Osteocyte (in vitro differentiated cells): ENCODE measurements around the gene TMPRSS4. TPM values are rescaled to one million over a fixed set of nuclear protein-coding genes. Genes with fewer than 3 reads are reported as not detected.

ENCODE experiments used
- DNase-seq: peaks from one replicate; pipeline ENCODE4 v3.0.0; 2021; ENCODE audit warnings: mixed read lengths; ENCODE audit not compliant: unreplicated experiment; ENCODE audit errors: extremely low spot score
- H3K27ac Mint-ChIP-seq: one replicate; pipeline ENCODE4 v1.8.0; 2021; ENCODE audit warnings: mild to moderate bottlenecking, mixed read lengths; ENCODE audit not compliant: unreplicated experiment
- H3K27me3 Mint-ChIP-seq: one replicate; pipeline ENCODE4 v1.8.0; 2021; ENCODE audit warnings: mixed read lengths; ENCODE audit not compliant: unreplicated experiment
- H3K36me3 Mint-ChIP-seq: one replicate; pipeline ENCODE4 v1.8.0; 2021; ENCODE audit warnings: mixed read lengths; ENCODE audit not compliant: unreplicated experiment
- H3K4me1 Mint-ChIP-seq: one replicate; pipeline ENCODE4 v1.8.0; 2021; ENCODE audit warnings: mixed read lengths; ENCODE audit not compliant: unreplicated experiment
- H3K4me3 Mint-ChIP-seq: one replicate; pipeline ENCODE4 v1.8.0; 2021; ENCODE audit warnings: mild to moderate bottlenecking, moderate library complexity, mixed read lengths; ENCODE audit not compliant: unreplicated experiment
- H3K9me3 Mint-ChIP-seq: one replicate; pipeline ENCODE4 v1.8.0; 2021; ENCODE audit warnings: mixed read lengths; ENCODE audit not compliant: unreplicated experiment
- CTCF ChIP-seq: fragments of 200-600 bp; sonication (generic); IDR thresholded peaks from 2 replicates; pipeline ENCODE4 v1.5.0; 2021; ENCODE audit warnings: antibody characterized with exemption, mild to moderate bottlenecking, moderate library complexity
- total RNA-seq: library from RNA; stranded (reverse); gene quantifications from 2 replicates; pipeline ENCODE4 v1.2.1, GENCODE V29; 2021

Gene TMPRSS4
- total RNA-seq, 1 donor from 2014 or later = not detected

DNA sequence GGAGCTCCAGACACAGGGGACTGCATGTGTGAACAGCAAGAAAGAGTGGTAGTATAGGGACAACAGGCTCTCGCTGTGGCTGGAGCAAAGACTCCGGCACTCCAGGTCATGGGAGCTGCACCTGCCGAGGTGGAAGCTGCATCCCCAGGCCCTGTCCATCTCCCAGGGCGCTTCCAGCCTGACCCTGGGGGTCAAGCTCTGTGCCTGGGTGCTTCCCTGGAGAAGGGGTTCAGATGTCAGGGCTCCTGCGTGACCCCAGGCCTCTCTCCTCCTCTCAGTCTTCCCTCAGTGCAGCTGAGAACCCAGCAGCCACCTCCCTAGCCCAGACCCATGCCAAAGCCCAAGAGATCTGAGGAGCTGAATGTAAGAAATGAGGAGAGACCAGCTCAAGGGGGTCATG lies 3.4 kb downstream of the TMPRSS4 start:
- no peak overlapping the region for H3K27ac Mint-ChIP-seq
- H3K4me3 Mint-ChIP-seq = no peak overlapping the region
- no peaks in the 10 kb centered on the region for H3K9me3 Mint-ChIP-seq
- no peaks in the 10 kb centered on the region for H3K4me1 Mint-ChIP-seq
- no peak for TF ChIP-seq CTCF
- no peak for DNase-seq
- H3K27me3 Mint-ChIP-seq = peaks cover 36% of the 10 kb centered on the region
- H3K36me3 Mint-ChIP-seq = no peaks in the 10 kb centered on the region

GRCh38 chr11:118081241-118081958 lies 4.5 kb downstream of the TMPRSS4 start:
- H3K4me1 Mint-ChIP-seq = no peaks in the 10 kb centered on the region
- no peak for DNase-seq
- TF ChIP-seq CTCF = no peak
- H3K36me3 Mint-ChIP-seq = no peaks in the 10 kb centered on the region
- no peaks in the 10 kb centered on the region for H3K9me3 Mint-ChIP-seq
- peaks cover 36% of the 10 kb centered on the region for H3K27me3 Mint-ChIP-seq
- no peak overlapping the region for H3K4me3 Mint-ChIP-seq
- no peak overlapping the region for H3K27ac Mint-ChIP-seq

DNA sequence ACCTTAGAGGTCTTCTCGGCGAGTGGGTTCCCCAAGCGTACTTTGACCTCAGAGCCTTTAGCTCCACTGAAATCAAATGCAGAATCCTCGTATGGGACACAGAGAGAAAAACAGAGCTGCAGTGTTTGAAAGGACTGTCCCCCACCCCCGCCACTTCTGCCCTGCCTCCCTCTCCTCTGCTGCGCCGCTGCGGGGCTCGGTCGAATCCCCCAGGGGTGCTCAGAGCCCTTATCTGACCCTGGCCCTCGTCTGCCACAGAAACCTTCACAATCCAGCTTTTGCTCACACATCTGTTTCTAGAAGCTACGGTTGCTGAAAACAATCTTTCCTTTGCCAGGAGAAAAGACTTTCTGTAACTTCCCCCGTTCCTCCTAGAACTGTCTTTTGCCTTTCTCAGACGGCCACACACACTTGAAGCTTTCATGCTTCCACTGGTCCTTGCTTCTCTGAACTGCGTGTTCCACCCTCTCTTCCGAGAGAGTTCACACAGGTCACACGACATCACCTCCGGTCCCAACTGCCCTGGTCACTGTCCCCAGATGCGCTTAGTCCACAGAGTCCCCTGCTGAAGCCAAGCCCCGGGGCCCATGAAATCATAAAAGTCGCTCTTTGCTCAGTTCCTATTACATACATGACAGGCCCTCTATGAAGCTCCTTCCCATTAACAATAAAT lies 6.1 kb downstream of the TMPRSS4 start:
- H3K4me3 Mint-ChIP-seq = no peak overlapping the region
- H3K4me1 Mint-ChIP-seq = no peaks in the 10 kb centered on the region
- no peaks in the 10 kb centered on the region for H3K36me3 Mint-ChIP-seq
- no peaks in the 10 kb centered on the region for H3K9me3 Mint-ChIP-seq
- no peak for TF ChIP-seq CTCF
- no peak overlapping the region for H3K27ac Mint-ChIP-seq
- DNase-seq = no peak
- H3K27me3 Mint-ChIP-seq = peaks cover 35% of the 10 kb centered on the region

- DNase-seq = no peak
- Mint-ChIP-seq H3K9me3 (no peaks in the 10 kb centered on the region), H3K27me3 (peaks cover 30% of the 10 kb centered on the region), H3K4me1 (no peaks in the 10 kb centered on the region), H3K36me3 (no peaks in the 10 kb centered on the region), H3K4me3 (no peak overlapping the region), H3K27ac (no peak overlapping the region)
- TF ChIP-seq CTCF = no peak
These were observed 7.4 kb downstream of the TMPRSS4 start for GRCh38 chr11:118084247-118084646.

GRCh38 chr11:118084656-118085055 lies 7.8 kb downstream of the TMPRSS4 start:
- Mint-ChIP-seq H3K27ac (no peak overlapping the region), H3K9me3 (no peaks in the 10 kb centered on the region), H3K4me3 (no peak overlapping the region), H3K4me1 (no peaks in the 10 kb centered on the region), H3K27me3 (peaks cover 30% of the 10 kb centered on the region), H3K36me3 (no peaks in the 10 kb centered on the region)
- TF ChIP-seq CTCF = no peak
- DNase-seq = no peak
